Erythroblast (primary cell): ENCODE measurements around the gene KSR1.
"Not testable (repeated sequence)": the region's sequence is repeated elsewhere in the genome, so short reads cannot be mapped to it uniquely, and the experiment has no call there.

ENCODE experiments used
- GATA1 ChIP-seq: IDR thresholded peaks from 2 replicates; pipeline ENCODE4 v1.6.1; 2011; ENCODE audit warnings: low read depth, mild to moderate bottlenecking, control low read depth, low read length, moderate library complexity
- POLR2A ChIP-seq: IDR thresholded peaks from 2 replicates; pipeline ENCODE4 v1.6.1; 2011; ENCODE audit warnings: mild to moderate bottlenecking, low read length

DNA sequence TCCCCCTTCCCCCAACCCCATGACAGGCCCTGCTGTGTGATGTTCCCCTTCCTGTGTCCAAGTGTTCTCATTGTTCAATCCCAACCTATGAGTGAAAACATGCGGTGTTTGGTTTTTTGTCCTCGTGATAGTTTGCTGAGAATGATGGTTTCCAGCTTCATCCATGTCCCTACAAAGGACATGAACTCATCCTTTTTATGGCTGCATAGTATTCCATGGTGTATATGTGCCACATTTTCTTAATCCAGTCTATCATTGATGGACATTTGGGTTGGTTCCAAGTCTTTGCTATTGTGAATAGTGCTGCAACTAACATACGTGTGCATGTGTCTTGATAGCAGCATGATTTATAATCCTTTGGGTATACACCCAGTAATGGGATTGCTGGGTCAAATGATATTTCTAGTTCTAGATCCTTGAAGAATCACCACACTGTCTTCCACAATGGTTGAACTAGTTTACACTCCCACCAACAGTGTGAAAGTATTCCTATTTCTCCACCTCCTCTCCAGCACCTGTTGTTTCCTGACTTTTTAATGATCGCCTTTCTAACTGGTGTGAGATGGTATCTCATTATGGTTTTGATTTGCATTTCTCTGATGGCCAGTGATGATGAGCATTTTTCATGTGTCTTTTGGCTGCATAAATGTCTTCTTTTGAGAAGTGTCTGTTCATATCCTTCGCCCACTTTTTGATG, 28.9 kb upstream of the KSR1 start:
- TF ChIP-seq POLR2A, GATA1: not testable (repeated sequence)
